Measurements from ENCODE around the gene TPRX1. TPM values are rescaled to one million over a fixed set of nuclear protein-coding genes. Genes with fewer than 3 reads are reported as not detected.

Gene TPRX1
- total and polyA plus RNA-seq, 8 donors = not detected

DNA sequence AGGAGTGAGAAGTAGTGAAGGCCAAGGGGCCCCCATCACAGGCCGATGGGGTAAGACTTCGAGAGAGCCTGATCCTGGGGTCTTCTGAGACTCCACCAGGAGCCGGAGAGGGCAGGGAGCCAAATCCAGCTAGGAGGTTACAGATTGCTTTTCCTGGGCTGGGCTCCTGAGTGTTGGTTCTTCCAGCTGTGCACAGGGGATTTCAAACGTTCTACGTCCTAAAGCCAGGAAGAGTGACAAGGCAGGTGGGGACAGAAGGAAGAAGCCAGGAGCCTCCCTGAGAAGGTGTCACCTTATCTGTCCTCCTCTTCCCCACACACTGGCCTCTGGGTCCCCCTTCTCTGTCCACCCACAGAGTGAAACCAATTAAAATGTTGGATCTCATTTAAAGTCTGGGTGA lies 38.6 kb upstream of the TPRX1 start:
- Histone ChIP-seq H3K4me1 (no peaks in the 10 kb centered on the region), H3K9me3 (no peaks in the 10 kb centered on the region), H3K27ac (no peak overlapping the region), H3K27me3 (peaks cover 0 to 73% (median 12%) of the 10 kb centered on the region in 3 donors), H3K4me3 (no peak overlapping the region), H3K36me3 (no peaks in the 10 kb centered on the region)
- no peak for TF ChIP-seq CTCF (IDR thresholded peaks at IDR 0.05)
- intact Hi-C loops (cut with DNase I; ENCODE audit: low total_unique reads) = no loop called here
- WGBS, 5 donors = 46 to 64% (median 53%) methylated on average over 5 of the region's 5 CpGs
- DNase-seq = no peak

DNA sequence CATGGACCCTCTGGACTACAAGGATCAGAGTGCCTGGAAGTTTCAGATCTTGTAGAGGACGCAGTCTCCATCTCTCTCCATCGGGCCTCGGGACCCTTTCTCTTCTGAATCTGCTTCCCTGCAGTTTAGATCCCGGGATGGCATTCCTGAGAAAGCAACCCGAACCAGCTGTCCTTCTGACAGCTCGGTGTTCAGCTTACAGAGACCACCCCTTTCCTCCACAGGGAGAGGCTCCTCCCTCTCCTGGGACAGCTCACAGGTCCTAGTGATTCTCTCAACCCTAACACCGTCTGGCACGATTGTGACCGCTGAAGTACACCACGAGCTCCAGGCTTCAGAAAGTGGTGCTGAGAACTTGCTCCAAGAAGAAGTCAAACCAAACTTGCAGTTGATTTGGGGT lies 35.6 kb upstream of the TPRX1 start:
- 16 to 23% (median 19%) methylated on average over 8 to 10 of the region's 10 CpGs for WGBS, 5 donors
- Histone ChIP-seq H3K4me3 (no peak overlapping the region), H3K27ac (no peak overlapping the region), H3K36me3 (no peaks in the 10 kb centered on the region), H3K9me3 (no peaks in the 10 kb centered on the region), H3K27me3 (peaks cover 0 to 48% (median 12%) of the 10 kb centered on the region in 3 donors), H3K4me1 (no peaks in the 10 kb centered on the region)
- no peak for TF ChIP-seq CTCF (IDR thresholded peaks at IDR 0.05)
- DNase-seq = no peak
- intact Hi-C loops (cut with DNase I; ENCODE audit: low total_unique reads) = no loop called here

GRCh38 chr19:47839411-47839810 lies 35.1 kb upstream of the TPRX1 start:
- Histone ChIP-seq H3K27me3 (peaks cover 0 to 45% (median 12%) of the 10 kb centered on the region in 3 donors), H3K4me1 (no peaks in the 10 kb centered on the region), H3K27ac (no peak overlapping the region), H3K9me3 (no peaks in the 10 kb centered on the region), H3K36me3 (no peaks in the 10 kb centered on the region), H3K4me3 (no peak overlapping the region)
- TF ChIP-seq POLR2AphosphoS5 (IDR thresholded peaks at IDR 0.05) (no peak), POLR2A (IDR thresholded peaks at IDR 0.05) (no peak), CTCF (IDR thresholded peaks at IDR 0.05) (no peak), EP300 (IDR thresholded peaks at IDR 0.05) (no peak)
- no peak for DNase-seq
- 58 to 74% (median 70%) methylated on average over 15 to 16 of the region's 16 CpGs for WGBS, 5 donors
- intact Hi-C loops (cut with DNase I; ENCODE audit: low total_unique reads) = no loop called here

GRCh38 chr19:47836038-47836437 lies 31.7 kb upstream of the TPRX1 start:
- no peak for TF ChIP-seq POLR2A (IDR thresholded peaks at IDR 0.05)
- Histone ChIP-seq H3K9me3 (no peaks in the 10 kb centered on the region), H3K36me3 (no peaks in the 10 kb centered on the region), H3K4me1 (no peaks in the 10 kb centered on the region), H3K4me3 (no peak overlapping the region), H3K27ac (no peak overlapping the region), H3K27me3 (peaks cover 0 to 43% (median 6%) of the 10 kb centered on the region in 3 donors)
- WGBS, 5 donors = 73 to 82% (median 75%) methylated on average over 8 of the region's 8 CpGs
- intact Hi-C loops (cut with DNase I; ENCODE audit: low total_unique reads) = no loop called here
- no peak for DNase-seq

DNA sequence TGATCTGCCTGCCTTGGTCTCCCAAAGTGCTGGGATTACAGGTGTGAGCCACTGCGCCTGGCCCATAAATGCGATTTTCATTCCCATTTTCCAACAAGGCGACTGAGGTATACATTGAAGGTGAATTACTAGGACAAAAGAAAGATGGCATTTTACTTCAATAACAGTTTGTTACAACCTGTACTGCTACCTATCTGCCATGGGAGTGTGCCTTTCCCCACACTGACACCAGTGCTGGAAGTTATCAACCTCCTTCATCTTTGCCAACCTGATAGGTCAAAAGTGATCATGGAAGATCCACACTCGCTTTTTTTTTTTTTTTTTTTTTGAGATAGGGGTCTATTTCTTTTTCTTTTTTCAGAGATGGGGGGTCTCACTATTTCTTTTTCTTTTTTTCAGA lies 28.4 kb upstream of the TPRX1 start:
- H3K27me3 ChIP-seq = peaks cover 0 to 51% (median 4%) of the 10 kb centered on the region in 3 donors
- H3K9me3 ChIP-seq = no peaks in the 10 kb centered on the region
- WGBS, 5 donors = 71 to 94% (median 89%) methylated on average over 4 of the region's 4 CpGs
- TF ChIP-seq EP300 (IDR thresholded peaks at IDR 0.05) (no peak), POLR2AphosphoS5 (IDR thresholded peaks at IDR 0.05) (no peak), POLR2A (IDR thresholded peaks at IDR 0.05) (no peak), CTCF (IDR thresholded peaks at IDR 0.05) (no peak)
- H3K36me3 ChIP-seq = no peaks in the 10 kb centered on the region
- intact Hi-C loops (cut with DNase I; ENCODE audit: low total_unique reads) = no loop called here
- H3K27ac ChIP-seq = no peak overlapping the region
- H3K4me1 ChIP-seq = no peaks in the 10 kb centered on the region
- no peak for DNase-seq
- H3K4me3 ChIP-seq = no peak overlapping the region

All from stomach (tissue), 9 donors.